Measurements from ENCODE around the gene PTH2R.

The PTH2R gene

DNA sequence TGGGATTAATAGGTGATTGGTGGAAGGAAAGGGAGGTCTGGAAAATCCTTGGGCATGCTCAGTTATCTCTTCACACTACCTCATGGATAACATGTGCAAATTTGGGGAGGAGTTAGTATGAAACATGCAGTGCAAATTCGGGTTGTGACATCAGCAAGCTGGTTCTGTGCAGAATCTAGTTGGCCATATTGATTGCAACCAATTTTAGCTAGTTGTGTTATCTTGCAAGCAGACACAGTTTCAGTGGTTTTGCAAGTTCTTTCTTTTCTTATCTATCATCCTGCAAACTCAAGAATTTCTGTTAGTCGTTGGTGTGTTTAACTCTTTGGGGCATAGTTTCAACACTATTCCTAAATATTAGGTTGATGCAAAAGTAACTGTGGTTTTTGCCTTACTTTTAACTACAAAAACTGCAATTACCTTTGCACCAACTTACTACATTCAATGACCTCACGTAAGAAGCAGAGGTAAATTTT, 135.4 kb downstream of the PTH2R start:
- H3K27ac ChIP-seq: no peak overlapping the region

DNA sequence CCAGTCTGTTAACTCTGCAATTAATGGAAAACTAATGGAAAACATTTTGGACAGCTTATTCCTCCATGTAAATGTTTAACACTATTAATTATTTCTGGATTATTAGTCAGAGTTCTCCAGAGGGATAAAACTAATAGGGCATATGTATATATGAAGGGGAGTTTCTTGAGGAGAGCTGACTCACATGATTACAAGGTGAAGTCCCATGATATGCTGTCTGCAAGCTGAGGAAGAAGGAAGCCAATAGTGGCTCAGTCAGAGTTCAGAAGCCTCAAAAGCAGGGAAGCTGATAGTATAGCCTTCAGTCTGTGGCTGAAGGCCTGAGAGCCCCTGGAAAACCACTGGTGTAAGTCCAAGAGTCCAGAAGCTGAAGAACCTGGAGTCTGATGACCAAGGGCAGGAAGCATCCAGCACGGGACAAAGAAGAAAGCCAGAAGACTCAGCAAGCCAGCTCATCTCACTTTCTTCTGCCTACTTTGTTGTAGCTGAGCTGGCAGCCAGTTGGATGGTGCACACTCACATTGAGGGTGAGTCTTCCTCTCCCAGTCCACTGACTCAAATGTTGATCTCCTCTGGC, 136.0 kb downstream of the PTH2R start:
- TF ChIP-seq, protein P1, sequence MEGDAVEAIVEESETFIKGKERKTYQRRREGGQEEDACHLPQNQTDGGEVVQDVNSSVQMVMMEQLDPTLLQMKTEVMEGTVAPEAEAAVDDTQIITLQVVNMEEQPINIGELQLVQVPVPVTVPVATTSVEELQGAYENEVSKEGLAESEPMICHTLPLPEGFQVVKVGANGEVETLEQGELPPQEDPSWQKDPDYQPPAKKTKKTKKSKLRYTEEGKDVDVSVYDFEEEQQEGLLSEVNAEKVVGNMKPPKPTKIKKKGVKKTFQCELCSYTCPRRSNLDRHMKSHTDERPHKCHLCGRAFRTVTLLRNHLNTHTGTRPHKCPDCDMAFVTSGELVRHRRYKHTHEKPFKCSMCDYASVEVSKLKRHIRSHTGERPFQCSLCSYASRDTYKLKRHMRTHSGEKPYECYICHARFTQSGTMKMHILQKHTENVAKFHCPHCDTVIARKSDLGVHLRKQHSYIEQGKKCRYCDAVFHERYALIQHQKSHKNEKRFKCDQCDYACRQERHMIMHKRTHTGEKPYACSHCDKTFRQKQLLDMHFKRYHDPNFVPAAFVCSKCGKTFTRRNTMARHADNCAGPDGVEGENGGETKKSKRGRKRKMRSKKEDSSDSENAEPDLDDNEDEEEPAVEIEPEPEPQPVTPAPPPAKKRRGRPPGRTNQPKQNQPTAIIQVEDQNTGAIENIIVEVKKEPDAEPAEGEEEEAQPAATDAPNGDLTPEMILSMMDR (conservative IDR thresholded peaks at IDR 0.05): no peak
- no peak overlapping the region for H3K27ac ChIP-seq

More for the DNA sequence above, 135.4 kb downstream of the PTH2R start:
- TF ChIP-seq, protein P1 (conservative IDR thresholded peaks at IDR 0.05): no peak
